Stomach (tissue), 9 donors: Measurements from ENCODE around the gene COPS6. TPM values are rescaled to one million over a fixed set of nuclear protein-coding genes. Genes with fewer than 3 reads are reported as not detected.
"Not testable (repeated sequence)": the region's sequence is repeated elsewhere in the genome, so short reads cannot be mapped to it uniquely, and the experiment has no call there.

ENCODE experiments used
- DNase-seq, 2 donors: peaks; one replicate each; pipeline versions ENCODE4 v3.0.0 to v3.0.0-alpha.2; 2013 to 2019
- H3K27ac ChIP-seq, 5 donors: fragments of 200-600 bp in 4 of 5; sonication (generic) in 4 of 5; one replicate each; pipeline ENCODE4 v1.5.1; 2013 to 2019; ENCODE audit warnings: mild to moderate bottlenecking in 1 of 5, moderate library complexity in 1 of 5
- H3K27me3 ChIP-seq, 3 donors: fragments of 200-600 bp; sonication (generic); one replicate each; pipeline ENCODE4 v1.5.1; 2017 to 2019; ENCODE audit warnings: mixed run types in 1 of 3
- H3K36me3 ChIP-seq, 4 donors: fragments of 200-600 bp; sonication (generic); 1 replicate in 3 of 4; 2 replicates in 1 of 4; pipeline ENCODE4 v1.5.1; 2016 to 2019
- H3K4me1 ChIP-seq, 4 donors: fragments of 200-600 bp; sonication (generic); one replicate each; pipeline ENCODE4 v1.5.1; 2016 to 2019
- H3K4me3 ChIP-seq, 4 donors: fragments of 200-600 bp; sonication (generic) in 3 of 4; one replicate each; pipeline ENCODE4 v1.5.1; 2016 to 2019; ENCODE audit warnings: mild to moderate bottlenecking in 1 of 4
- H3K9me3 ChIP-seq, 4 donors: fragments of 200-600 bp; sonication (generic); one replicate each; pipeline ENCODE4 v1.5.1; 2016 to 2019
- CTCF ChIP-seq, 7 experiments: fragments of 450-650 bp in 4 of 7; fragments of 200-600 bp in 3 of 7; sonication (generic) in 3 of 7; IDR thresholded peaks; one replicate each; pipeline ENCODE4 v1.5.1; 2016 to 2019; ENCODE audit warnings: antibody characterized with exemption in 7 of 7, control low read depth in 2 of 7, mild to moderate bottlenecking in 1 of 7
- EP300 ChIP-seq: sonication (generic); formaldehyde crosslinking; IDR thresholded peaks from one replicate; pipeline ENCODE4 v1.6.1; 2017; ENCODE audit warnings: antibody characterized with exemption
- POLR2A ChIP-seq, 4 donors: fragments of 450-650 bp; IDR thresholded peaks; one replicate each; pipeline ENCODE4 v1.6.1; 2016; ENCODE audit warnings: antibody characterized with exemption in 4 of 4, control low read depth in 2 of 4, mild to moderate bottlenecking in 1 of 4, moderate library complexity in 1 of 4
- POLR2AphosphoS5 ChIP-seq, 3 donors: sonication (generic); formaldehyde crosslinking; IDR thresholded peaks; one replicate each; pipeline ENCODE4 v1.6.1; 2016; ENCODE audit warnings: antibody characterized with exemption in 3 of 3
- WGBS, 5 donors: extraction: QIAGEN DNeasy Blood & Tissue Kit in 3 of 5; methylation state at CpG; one replicate each; pipeline versions ENCODE4 v1.1.5 to v1.1.7; 2013 to 2018; 5-methylcytosine and 5-hydroxymethylcytosine counted together
- intact Hi-C: fragments of 100-400 bp; cut with DNase I; formaldehyde crosslinking; loops from one replicate; pipeline ENCODE4 v1.15.1; 2023; ENCODE audit warnings: low total_unique reads
- polyA plus RNA-seq, 3 donors: library from polyadenylated mRNA; stranded (reverse); fragments of 200-250 nt; gene quantifications; one replicate each; pipeline ENCODE4 v1.2.3, GENCODE V29; 2013
- total RNA-seq, 5 donors: library from RNA; depleted of rRNA; stranded (reverse); fragments of >200 nt; gene quantifications; one replicate each; pipeline versions ENCODE4 v1.1.0 to v1.2.3, GENCODE V29; 2014 to 2016
- donor health status: healthy with polysubstance abuse.
- donor health status: Bipolar disorder and iron deficiency.
- donor health status: healthy.

Gene COPS6
- total and polyA plus RNA-seq, 8 donors = 34.2 to 197 (median 93.9) TPM

- DNase-seq = peak in 1 of 2 donors; percentile 64
- Histone ChIP-seq H3K27me3 (no peaks in the 10 kb centered on the region), H3K27ac (peak overlapping the region; percentile 97 to 99 (median 99)), H3K36me3 (peaks cover 0 to 16% (median 0%) of the 10 kb centered on the region in 4 donors), H3K4me3 (peak overlapping the region; percentile 79 to 94 (median 91)), H3K9me3 (no peaks in the 10 kb centered on the region), H3K4me1 (peaks cover 35 to 60% (median 50%) of the 10 kb centered on the region in 4 donors)
- WGBS, 5 donors = 2 to 14% (median 3%) methylated on average over 3 to 37 of the region's 37 CpGs
- intact Hi-C loops = no loop called here
- TF ChIP-seq POLR2A (IDR thresholded peaks at IDR 0.05) = no peak
- no peak for TF ChIP-seq EP300
- no peak for TF ChIP-seq POLR2AphosphoS5 (IDR thresholded peaks at IDR 0.05)
- TF ChIP-seq CTCF (IDR thresholded peaks at IDR 0.05) = no peak
Measured at GRCh38 chr7:100127866-100128636, 39.3 kb downstream of the COPS6 start.

GRCh38 chr7:100128637-100128963 lies 39.8 kb downstream of the COPS6 start:
- no peaks in the 10 kb centered on the region for H3K9me3 ChIP-seq
- TF ChIP-seq EP300 (no peak), POLR2AphosphoS5 (IDR thresholded peaks at IDR 0.05) (no peak), POLR2A (IDR thresholded peaks at IDR 0.05) (no peak), CTCF (IDR thresholded peaks at IDR 0.05) (no peak)
- 46 to 63% (median 48%) methylated on average over 1 of the region's 1 CpG for WGBS, 5 donors
- H3K36me3 ChIP-seq = peaks cover 0 to 10% (median 0%) of the 10 kb centered on the region in 4 donors
- H3K27ac ChIP-seq = peak overlapping the region in 1 of 5 donors; percentile 99
- H3K27me3 ChIP-seq = no peaks in the 10 kb centered on the region
- no peak for DNase-seq
- H3K4me1 ChIP-seq = peaks cover 35 to 60% (median 50%) of the 10 kb centered on the region in 4 donors
- intact Hi-C loops = no loop called here
- H3K4me3 ChIP-seq = no peak overlapping the region

- peak overlapping the region in 2 of 5 donors; percentile 47 to 57 for H3K27ac ChIP-seq
- not testable (repeated sequence) for H3K36me3 ChIP-seq, DNase-seq, H3K4me3 ChIP-seq, H3K27me3 ChIP-seq, H3K9me3 ChIP-seq
- 93 to 100% (median 95%) methylated on average over 1 of the region's 1 CpG for WGBS, 5 donors
- intact Hi-C loops = loop anchor here (10.0 kb wide), 1 partner anchor 85 kb away; the partner anchor contains the start of gene PVRIG
- H3K4me1 ChIP-seq = peaks cover 34 to 55% (median 43%) of the 10 kb centered on the region in 4 donors
Measured at GRCh38 chr7:100130220-100130607, 41.4 kb downstream of the COPS6 start.

GRCh38 chr7:100130608-100131453 lies 42.1 kb downstream of the COPS6 start:
- 7 to 10% (median 10%) methylated on average over 24 of the region's 24 CpGs for WGBS, 5 donors
- Histone ChIP-seq H3K27ac (peak overlapping the region in 4 of 5 donors; percentile 47 to 67 (median 60)), H3K4me1 (peaks cover 27 to 49% (median 37%) of the 10 kb centered on the region in 4 donors), H3K4me3 (peak overlapping the region in 3 of 4 donors; percentile 11 to 26 (median 20)), H3K27me3 (no peaks in the 10 kb centered on the region), H3K9me3 (no peaks in the 10 kb centered on the region), H3K36me3 (no peaks in the 10 kb centered on the region)
- TF ChIP-seq EP300 (no peak), POLR2A (IDR thresholded peaks at IDR 0.05) (no peak), CTCF (IDR thresholded peaks at IDR 0.05) (peak in 5 of 7 experiments; percentile 83 to 90 (median 85))
- DNase-seq = peak; percentile 88 to 91
- intact Hi-C loops = loop anchor here (10.0 kb wide), 1 partner anchor 84 kb away; the partner anchor contains the start of gene PVRIG
